Measurements from ENCODE around the gene MAP3K2.

DNA sequence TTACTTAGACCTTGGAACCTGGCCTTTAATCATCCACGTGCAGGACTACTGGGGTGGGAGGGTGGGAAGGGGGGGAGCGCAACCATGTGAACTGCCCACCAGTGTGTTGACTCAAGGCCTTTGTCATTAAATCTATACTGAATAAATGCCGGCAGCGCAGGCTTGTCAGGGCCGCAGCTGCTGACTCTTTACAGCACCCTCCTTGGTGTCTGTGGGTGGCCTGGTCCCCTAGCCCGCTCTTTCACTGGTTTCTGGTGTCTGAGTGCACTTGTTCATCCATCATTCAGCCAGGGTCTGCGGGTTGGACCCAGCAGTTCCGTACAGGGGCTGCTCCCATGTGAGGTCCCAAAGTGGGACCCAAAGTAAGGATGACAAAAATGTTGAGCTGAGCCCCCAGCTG, 11.5 kb downstream of the MAP3K2 start:
- TF ChIP-seq, protein P1, sequence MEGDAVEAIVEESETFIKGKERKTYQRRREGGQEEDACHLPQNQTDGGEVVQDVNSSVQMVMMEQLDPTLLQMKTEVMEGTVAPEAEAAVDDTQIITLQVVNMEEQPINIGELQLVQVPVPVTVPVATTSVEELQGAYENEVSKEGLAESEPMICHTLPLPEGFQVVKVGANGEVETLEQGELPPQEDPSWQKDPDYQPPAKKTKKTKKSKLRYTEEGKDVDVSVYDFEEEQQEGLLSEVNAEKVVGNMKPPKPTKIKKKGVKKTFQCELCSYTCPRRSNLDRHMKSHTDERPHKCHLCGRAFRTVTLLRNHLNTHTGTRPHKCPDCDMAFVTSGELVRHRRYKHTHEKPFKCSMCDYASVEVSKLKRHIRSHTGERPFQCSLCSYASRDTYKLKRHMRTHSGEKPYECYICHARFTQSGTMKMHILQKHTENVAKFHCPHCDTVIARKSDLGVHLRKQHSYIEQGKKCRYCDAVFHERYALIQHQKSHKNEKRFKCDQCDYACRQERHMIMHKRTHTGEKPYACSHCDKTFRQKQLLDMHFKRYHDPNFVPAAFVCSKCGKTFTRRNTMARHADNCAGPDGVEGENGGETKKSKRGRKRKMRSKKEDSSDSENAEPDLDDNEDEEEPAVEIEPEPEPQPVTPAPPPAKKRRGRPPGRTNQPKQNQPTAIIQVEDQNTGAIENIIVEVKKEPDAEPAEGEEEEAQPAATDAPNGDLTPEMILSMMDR (IDR thresholded peaks at IDR 0.05; ENCODE audit: low read depth, low read length, poor library complexity, severe bottlenecking): no peak
- TF ChIP-seq EZH2phosphoT487 (IDR thresholded peaks at IDR 0.05; ENCODE audit: borderline replicate concordance, low read length): no peak
